Loucy (cell line): ENCODE data around the gene KRTAP25-1.

ENCODE experiments used
- EZH2phosphoT487 ChIP-seq: fragments of 200-600 bp; IDR thresholded peaks from 2 replicates; pipeline ENCODE4 v1.6.1; 2018; ENCODE audit warnings: antibody characterized with exemption, mild to moderate bottlenecking, moderate library complexity, borderline replicate concordance
- TF ChIP-seq, protein P1 (sequence below): fragments of 200-600 bp; sonication (generic); conservative IDR thresholded peaks from 2 replicates; pipeline ENCODE4 v1.5.1; 2014; ENCODE audit warnings: mild to moderate bottlenecking, antibody characterized with exemption, low read length

DNA sequence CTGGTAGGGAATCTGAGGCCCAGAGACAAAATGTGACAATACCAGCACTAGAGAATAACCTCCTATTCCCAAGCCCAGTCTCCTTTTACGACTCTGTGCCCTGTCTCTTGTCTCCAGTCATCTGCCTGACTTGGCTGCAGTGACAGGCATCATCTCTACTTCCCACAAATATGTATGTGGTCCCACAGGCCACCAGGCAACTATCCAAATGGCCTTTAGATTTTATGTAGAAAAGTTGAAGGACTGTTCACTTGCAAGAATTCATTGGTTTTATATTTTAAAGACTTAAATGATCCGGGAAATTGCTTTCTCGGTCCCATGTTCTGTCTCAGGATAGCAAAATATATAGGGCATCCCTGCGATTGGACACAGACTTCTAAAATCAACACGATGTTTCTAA, 18.2 kb downstream of the KRTAP25-1 start:
- TF ChIP-seq, protein P1, sequence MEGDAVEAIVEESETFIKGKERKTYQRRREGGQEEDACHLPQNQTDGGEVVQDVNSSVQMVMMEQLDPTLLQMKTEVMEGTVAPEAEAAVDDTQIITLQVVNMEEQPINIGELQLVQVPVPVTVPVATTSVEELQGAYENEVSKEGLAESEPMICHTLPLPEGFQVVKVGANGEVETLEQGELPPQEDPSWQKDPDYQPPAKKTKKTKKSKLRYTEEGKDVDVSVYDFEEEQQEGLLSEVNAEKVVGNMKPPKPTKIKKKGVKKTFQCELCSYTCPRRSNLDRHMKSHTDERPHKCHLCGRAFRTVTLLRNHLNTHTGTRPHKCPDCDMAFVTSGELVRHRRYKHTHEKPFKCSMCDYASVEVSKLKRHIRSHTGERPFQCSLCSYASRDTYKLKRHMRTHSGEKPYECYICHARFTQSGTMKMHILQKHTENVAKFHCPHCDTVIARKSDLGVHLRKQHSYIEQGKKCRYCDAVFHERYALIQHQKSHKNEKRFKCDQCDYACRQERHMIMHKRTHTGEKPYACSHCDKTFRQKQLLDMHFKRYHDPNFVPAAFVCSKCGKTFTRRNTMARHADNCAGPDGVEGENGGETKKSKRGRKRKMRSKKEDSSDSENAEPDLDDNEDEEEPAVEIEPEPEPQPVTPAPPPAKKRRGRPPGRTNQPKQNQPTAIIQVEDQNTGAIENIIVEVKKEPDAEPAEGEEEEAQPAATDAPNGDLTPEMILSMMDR: no peak
- TF ChIP-seq EZH2phosphoT487: no peak
